DMS79 (cell line): Measurements from ENCODE around the gene LRRC36.
"Not testable (repeated sequence)": the region's sequence is repeated elsewhere in the genome, so short reads cannot be mapped to it uniquely, and the experiment has no call there.

ENCODE experiments used
- DNase-seq: peaks from one replicate; lab custom pipeline; 2025; lab: John Stamatoyannopoulos, UW

Gene LRRC36

DNA sequence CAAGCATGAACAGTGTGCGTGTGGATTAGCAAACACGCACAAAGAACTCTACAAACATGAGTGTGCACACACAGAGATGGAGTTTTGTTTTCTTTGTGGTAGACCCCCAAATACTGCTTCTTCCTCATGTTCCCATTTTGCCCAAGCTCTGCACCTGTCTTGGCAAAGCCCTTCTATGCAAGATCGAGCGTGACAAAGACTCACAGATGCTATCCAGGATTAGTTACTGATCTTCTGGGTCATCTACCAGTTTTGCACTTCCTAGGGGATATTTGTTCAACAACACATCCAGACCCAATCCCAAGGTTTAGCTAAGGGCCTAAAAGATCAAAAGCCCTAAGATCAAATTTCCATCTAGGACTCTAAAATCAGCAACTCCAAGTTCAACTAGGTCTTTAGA, 16.0 kb downstream of the LRRC36 start:
- peak; percentile 25 for DNase-seq

DNA sequence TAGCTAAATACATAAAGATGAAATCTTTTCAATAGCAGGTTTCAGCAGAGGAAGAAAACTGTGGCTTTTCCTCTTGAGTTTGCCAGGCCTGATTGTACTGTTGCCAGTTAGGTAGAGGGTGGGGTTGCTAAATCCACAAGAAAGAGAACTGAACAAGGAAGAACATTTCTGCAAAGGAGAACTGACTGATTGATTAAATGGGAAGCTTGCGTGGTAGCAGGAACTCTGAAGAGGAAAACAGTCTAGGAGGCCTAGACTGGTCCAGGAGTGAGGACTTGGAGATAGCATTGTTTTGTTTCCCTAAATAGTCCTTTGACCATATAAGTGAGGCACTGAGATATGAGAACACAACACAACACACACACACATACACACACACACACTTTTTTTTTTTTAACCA, 18.8 kb downstream of the LRRC36 start:
- no peak for DNase-seq

DNA sequence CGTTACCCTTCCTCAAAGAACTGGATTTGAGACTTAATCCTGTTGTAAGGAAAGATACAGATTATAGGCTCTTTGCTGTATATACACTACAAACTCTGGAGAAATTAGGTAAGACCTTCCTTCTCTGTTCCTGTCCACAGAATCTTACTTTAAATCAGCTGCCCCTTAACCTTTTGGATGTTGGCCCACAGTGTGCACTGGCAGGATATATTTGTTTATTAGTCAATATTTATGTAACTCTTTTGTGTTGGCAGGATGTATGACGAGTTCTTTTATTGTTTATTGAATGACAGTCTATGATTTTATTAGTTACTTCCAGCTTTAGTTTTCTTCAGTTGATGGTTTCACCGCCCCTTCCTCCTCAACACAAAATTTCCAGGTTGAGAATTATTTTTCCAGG, 19.7 kb downstream of the LRRC36 start:
- no peak for DNase-seq

DNA sequence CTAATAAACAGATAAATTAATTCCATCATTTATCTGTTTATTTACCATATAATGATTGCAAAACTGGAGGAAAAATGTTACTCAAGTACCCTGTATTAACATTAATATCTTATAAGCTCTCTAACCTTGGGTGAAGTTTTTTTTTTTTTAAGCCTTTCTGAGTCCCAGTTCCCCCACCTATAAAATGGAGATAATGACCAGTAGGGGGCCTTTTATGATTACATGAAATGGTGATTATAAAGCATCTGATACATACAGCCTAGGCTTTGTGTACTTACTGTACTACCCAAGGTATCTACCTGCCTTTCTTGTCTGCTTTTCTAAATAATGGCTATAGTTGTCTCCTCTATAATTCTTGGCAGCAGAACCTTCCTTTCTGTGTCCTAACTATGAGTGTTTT, 22.6 kb downstream of the LRRC36 start:
- no peak for DNase-seq

DNA sequence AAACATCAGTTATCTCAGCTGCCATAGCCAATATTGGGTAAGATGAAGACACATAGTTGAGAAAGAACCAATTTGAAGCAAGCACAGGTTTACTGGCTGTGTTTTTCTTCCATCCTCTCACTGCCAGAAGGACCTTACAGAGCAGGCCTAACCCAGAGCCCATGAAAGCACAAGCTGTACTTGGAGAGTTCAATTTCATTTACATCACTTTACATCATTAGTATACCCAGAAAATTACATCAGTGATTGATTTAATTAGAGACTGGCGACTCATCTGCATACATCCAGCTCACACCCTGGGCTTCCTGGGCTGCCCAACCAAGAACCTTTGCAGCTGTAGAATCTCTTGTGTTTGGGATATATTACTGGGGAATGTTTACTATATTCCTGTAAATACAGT, 23.7 kb downstream of the LRRC36 start:
- no peak for DNase-seq

DNA sequence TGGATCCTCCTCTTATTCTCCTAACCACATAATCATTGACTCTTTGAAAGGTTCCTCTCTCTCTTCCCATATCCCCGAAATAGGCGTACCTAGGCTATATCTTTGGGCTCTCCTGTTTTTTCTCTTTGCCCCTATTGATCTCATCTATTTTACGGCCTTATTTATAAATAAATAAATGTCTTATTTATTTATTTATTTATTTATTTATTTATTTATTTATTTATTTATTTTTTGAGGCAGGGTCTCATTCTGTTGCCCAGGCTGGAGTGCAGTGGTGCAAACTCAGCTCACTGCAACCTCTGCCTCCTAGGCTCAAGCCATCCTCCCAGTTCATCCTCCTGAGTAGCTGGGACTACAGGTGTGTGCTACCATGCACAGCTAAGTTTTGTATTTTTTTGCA, 25.8 kb downstream of the LRRC36 start:
- DNase-seq = not testable (repeated sequence)

DNA sequence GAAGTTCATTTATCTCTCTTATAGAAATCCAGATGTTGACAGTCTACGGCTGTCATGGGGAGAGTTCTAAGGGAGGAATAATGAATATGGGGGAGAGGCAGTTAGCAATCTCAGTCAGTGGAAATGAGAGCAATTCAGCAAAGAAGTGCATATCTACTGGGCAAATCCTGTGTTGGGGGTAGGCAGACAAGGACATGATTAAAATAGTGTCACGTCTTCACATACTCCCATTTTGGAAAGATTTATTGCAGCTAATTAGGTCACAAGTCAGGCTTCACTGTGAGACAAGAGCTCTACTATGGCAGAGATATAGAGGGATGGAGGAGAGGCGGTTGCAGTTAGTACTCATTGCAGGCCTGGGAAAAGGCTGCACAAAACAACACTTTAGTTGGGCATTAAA, 29.8 kb downstream of the LRRC36 start:
- DNase-seq = no peak

DNA sequence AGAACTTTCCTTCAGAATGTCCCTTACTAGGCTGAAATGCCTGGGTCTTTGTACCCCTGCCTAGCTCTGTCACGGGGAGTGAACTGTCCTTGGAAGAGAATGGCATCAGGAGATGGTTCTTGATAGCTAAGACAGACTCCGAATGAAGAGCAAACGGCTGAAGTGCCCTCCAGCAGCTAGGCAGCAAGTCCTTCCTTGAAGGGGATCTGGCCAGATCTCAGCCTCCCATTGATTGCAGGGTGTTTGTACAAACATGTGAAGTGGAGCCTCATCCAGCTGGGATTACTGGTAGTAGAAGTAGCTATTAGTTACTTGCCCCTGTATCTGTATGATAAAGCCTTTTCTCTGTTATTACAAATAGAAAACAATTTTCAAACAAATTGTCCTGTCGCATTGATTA, 30.9 kb downstream of the LRRC36 start:
- peak; percentile 48 for DNase-seq

DNA sequence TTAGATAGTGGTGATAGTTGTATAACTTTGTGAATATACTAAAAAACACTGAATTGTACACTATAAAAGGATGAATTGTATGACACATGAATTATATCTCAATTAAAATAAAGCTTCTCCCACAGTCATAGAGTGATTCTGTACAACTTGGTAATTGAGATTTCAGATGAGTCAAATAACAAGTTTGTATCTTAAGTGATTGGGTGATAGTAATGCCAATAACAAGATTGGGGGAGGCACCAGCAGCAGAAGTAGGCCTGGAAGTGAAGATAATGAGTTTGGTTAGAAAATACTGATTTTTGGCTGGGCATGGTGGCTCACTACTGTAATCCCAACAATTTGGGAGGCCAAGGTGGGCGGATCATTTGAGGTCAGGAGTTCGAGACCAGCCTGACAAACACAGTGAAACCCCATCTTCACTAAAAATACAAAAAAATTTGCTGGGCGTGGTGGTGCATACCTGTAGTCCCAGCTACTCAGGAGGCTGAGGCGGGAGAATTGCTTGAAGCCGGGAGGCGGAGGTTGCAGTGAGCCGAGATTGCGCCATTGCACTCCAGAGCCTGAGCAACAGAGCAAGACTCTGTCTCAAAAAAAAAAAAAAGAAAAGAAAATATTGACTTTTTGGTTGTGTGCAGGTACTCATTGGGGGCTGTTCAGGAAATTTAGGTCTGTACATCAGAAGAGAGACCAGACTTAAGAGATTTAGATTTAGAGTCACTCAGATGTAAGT, 33.1 kb downstream of the LRRC36 start:
- DNase-seq = not testable (repeated sequence)

DNA sequence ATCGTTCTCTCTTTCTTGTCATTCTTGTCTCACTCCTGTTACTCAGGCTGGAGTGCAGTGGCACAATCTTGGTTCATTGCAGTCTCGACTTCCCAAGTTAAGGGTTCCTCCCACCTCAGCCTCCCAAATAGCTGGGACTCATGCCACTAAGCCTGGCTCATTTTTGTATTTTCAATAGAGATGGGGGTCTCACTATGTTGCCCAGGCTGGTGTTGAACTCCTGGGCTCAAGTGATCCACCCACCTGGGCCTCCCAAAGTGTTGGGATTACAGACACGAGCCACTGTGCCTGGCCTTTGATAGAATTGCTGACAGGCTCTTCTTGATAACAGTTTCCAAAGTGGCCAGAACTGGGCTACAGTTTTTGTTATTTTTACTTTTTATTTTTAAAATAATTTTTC, 34.4 kb downstream of the LRRC36 start:
- DNase-seq = no peak

DNA sequence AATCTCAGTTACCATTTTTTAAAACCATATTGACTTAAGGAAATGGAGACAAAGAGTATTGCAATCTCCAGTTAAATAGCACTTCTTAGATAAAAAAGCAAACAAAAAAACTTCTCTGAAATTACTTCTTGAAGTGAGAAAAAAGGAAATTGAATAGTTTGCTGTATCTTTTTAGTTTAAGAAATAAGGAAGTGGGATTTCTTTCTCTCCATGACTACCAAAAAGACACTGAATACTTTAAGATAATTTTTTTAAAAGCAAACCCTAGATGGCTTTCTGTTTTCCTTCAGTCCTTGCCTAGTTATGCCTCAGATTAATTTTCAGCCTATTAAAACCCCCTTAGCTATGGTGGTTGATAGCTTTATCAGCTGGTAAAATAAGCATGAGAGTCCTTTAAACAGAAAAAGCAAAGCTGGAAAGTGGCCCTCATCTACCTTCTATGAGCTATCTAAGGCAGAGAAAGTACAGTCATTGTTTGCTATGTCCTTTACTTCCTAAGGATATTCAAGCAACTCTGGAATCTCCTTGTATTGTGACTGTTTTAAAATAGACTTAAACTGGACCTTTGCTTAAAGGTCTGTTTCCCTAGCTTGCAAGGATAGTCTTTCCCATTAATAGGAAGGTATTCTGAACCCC, 38.1 kb downstream of the LRRC36 start:
- peak; percentile 36 for DNase-seq

DNA sequence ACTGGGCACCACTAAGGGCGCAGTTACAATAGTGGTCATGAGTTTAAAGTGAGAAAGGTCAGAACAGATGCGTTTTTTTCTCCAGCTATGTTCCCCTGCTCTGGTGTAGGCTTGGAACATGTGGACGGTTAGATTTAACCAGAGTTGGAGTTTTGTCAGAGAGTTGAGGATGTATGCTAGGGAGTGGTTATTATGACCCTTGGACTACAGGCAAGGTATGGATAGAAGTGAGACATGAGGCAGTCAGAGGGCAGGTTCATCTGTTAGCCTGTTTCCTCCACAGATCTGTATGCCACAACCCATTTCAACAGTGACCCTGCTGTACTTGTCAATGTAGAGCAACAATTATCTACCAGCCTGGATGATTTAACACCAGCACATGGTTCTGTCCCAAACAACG, 44.0 kb downstream of the LRRC36 start:
- DNase-seq = no peak

DNA sequence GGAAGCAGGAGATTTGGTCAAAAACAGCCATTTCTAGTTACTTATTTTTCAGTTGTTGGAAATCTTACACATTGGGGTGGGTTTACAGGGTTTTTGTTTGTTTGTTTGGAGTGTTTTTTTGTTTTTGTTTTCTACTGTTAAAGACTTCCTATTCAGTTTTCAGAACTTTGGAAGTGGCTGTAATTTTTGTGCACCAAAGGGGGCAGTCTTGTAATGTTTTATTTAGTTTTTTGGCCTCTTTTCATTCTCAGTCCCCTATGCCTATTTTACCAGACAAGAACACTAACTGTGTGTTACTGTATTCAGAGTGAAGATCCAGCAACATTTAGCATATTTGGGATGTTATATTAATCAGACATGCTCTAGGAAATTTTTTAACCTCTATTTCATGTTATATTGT, 46.0 kb downstream of the LRRC36 start:
- DNase-seq = no peak

DNA sequence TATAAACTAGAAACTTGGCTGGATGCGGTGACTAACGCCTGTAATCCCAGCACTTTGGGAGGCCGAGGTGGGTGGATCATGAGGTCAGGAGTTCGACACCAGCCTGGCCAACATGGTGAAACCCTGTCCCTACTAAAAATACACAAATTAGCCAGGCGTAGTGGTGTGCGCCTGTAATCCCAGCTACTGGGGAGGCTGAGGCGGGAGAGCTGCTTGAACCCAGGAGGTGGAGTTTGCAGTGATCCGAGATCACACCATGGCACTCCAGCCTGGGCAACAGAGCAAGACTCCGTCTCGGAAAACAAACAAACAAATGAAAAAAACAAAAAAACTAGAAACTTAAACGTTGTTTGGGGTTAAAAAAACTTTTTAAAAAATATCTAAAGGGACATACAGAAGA, 49.4 kb downstream of the LRRC36 start:
- not testable (repeated sequence) for DNase-seq

DNA sequence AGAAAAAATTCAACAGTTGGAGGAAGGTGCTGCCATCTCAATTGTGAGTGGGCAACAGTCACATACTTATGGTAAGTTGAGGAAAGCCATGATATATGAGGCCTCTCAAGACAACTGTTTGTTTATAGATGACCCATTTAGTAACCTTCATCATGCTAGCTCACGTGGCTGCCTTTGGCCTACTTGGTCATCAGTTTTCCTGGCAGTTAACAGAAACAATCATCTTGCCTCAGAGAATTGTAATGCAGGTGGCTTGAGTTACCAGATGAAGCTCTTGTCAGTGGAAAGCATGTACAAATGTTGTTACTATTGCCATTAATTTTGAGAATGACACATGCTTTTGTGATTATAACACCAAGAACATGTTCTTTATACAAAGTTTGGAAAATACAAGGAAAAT, 52.0 kb downstream of the LRRC36 start:
- DNase-seq = no peak

DNA sequence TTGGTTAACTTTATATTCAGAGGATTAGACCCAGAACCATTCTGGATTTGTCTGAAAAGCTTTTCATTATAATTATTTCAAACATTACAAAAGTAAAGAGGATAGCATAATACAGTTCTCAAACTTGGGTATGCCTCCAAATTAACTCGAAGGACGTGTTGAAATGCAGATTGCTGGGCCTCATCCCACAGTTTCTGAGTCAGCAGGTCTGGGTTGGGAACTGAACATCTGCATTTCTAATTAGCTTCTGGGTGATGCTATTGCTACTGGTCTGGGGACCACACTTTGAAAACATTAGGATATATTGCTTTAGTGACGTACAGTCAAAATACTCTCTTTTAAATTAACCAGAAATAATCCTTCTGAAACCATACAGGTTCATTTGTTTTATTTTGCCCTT, 56.7 kb downstream of the LRRC36 start:
- DNase-seq = no peak

DNA sequence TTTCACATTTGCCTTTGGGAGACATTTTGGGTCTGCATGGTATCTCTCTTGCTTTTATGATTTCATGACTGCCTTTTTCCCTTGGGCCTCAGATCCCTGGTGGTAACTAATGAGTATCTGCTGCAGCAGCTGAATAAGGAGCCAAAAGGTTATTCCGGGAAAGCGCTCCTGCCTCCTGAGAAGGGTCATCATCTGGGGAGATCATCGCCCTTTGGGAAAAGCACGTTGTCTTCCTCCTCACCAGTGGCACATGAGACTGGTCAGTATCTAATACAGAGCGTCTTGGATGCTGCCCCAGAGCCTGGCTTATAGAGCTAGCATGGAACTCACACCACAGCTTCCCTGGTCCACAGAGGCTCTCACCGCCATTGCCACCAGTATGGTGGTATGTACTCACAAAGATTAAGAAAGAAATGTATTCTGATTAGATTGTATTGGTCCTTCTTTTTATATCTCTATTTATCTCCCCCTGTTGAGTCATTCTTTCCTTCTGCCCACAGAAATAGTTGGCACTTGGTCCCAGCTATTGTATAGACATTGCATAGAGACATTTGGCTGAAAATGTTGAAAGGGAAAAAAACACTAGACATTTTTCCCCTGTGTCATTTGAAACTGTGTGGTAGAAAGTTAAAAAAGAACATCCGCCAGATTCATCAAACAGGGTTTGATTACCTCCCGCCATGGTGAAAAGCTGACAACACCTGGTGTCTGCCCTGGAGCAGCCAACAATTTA, 58.3 kb downstream of the LRRC36 start:
- DNase-seq = no peak

DNA sequence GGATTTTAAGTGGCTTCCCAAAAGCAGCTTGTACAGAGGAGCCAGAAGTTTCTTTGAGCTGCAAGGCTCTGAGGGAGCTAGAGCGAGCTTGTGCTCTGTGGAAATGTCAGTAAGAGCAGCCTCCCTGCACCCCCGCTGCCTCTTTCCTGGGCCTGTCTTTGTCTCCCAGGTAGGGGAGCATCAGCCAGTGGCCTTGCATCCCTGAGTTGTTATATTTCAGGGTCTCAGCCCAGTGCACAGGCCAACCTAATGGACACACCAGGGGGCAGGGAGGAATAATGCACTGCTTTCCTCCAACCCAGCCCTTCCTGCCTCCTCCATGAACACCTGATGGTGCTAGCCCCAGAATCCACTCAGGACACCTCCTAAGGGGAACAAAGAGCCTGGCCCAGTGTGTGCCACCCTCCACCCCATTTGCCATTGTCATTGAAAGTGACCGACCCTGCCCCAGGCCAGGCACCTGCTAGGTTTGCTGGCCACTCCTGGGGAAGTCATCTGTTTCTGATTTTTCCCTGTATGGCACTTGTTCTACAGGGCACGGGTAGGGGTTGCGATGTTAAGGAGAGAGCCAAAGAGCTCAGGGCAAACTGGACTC, 60.3 kb downstream of the LRRC36 start:
- no peak for DNase-seq

DNA sequence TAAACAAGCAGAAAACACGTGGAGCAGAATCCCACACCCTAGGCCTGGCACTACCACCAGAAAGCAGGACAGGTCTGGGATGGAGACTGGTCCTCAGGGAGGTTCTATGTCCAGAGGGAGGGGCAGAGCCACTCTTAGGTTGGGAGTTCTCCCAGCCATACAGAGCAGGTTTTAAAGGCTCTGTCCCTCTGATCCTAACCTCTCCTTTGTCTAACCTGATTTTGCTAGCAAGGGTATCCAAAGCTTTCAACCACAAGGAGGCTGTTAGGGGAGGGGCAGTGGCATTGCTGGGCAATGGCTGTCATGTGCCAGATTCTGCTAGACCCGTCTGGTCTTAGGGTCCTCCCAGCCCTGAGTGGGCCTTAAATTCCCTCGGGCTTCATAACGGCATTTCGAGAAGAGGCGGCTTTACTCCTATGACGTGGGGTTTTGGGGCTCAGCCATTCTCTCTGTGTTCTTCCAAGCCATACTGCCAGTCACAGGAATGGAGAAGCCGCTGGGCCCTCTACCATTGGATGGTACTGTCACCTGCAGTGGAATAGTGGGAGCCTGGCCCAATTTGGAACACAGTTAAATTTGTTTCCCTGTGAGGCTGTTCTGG, 61.0 kb downstream of the LRRC36 start:
- no peak for DNase-seq

DNA sequence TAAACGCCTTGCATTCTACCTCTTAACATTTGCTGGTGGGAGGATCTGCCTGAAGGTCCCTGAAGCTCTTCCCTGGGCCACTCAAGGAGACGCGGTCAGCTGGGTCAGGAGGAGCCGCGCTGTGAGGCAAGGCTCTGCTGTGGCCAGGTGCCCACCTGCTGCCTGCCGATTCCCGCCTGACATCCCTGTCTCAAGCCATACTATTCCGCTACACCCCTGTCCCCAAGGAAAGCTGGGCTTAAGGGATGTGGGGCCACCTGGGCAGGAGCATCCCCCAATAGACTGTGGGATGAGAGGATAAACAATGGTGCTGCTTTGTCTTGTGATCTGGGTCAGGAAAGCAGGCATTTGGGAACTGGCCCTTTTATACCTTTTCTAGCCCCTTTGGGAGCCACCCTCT, 61.6 kb downstream of the LRRC36 start:
- no peak for DNase-seq

DNA sequence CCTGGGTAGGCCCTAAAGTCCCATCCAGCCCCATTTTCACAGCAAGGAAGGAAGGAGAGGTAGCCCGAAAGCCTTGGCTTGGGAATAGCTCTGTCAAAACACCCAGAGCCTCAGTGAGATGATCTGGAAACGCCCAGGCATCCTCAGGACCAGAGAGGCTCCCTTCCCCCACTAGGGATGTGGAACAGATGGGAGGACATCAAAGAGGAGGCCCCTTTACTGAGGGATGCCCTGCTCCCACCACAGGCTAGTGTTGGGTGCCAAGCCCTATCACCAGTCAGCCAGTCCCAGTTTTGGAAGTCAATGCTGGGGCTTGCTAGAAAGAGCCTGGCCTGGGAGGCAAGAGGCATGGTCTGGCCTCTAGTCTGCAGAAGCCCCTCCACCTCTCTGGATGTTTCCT, 62.0 kb downstream of the LRRC36 start:
- no peak for DNase-seq
